ENCODE data around the gene YPEL1. TPM values are rescaled to one million over a fixed set of nuclear protein-coding genes. Genes with fewer than 3 reads are reported as not detected.

YPEL1 gene
- total and polyA plus RNA-seq, 2 of the 8 experiments (the other 6 are each of a cell fraction or from before 2014, with no cell fraction given): 6.0 to 6.7 TPM

DNA sequence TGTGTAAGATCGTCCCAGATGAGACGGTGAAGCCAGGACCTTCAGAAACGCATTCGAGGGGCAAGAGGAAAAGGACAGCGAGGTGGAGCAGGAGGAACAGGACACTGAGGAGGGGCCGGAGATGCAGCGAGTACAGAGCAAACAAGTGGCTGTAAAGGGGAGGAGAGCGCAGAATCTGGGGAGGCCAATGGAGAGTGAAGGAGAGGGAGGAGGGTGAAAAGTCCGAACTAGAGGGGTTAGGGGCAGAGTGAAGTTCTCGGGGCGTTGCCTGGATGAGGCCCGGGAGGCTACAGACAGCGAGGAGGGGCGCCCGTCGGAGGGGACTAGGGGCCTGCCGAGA is 78.6 kb downstream of the YPEL1 start:
- H3K23me2 ChIP-seq (ENCODE audit: low read depth, low read length): peaks cover 13% of the 10 kb centered on the region; the same call in 1 of the 2 replicates
- WGBS, 2 experiments (ENCODE audit: extremely low coverage in 1 of 2, insufficient coverage in 1 of 2, insufficient read length in 1 of 2, insufficient replicate concordance in 2 of 2, low coverage in 1 of 2, low lambda C conversion rate in 2 of 2, missing lambda C conversion rate in 1 of 2): 35% methylated on average over 16 of the region's 17 CpGs; no CpG with 5 or more reads in 1 of the 2 experiments
- DNase-seq (ENCODE audit: low read depth in 1 of 2, low spot score in 2 of 2) (no peak), FAIRE-seq (no peak)
- no peaks in the 10 kb centered on the region; a peak in 1 of 7 replicates for H3K27me3 ChIP-seq (replicated peaks in 1 of 4; ENCODE audit: control insufficient read depth in 3 of 4, extremely low read depth in 1 of 4, insufficient read depth in 3 of 4, low read length in 3 of 4)
- H2AFZ ChIP-seq (ENCODE audit: low read length): no peak overlapping the region
- 0 out of 2 replicates have a peak, but pooled peaks cover 5% of the 10 kb centered on the region for H3K79me1 ChIP-seq (ENCODE audit: low read depth, low read length)
- no peak overlapping the region for H2BK120ac ChIP-seq (replicated peaks; ENCODE audit: low read depth, low read length)
- H3K79me2 ChIP-seq (ENCODE audit: control insufficient read depth in 1 of 2, insufficient read depth in 2 of 2, low read length in 2 of 2): peaks cover 0 to 4% of the 10 kb centered on the region in 2 experiments; a peak in 1 of 4 replicates
- H2BK5ac ChIP-seq (ENCODE audit: low read depth, low read length): 0 out of 2 replicates have a peak overlapping the region, but pooled peaks have one; percentile 38
- peak overlapping the region; percentile 48; the same call in 1 of the 2 replicates for H3K27ac ChIP-seq (ENCODE audit: low read depth, low read length)
- 0 out of 2 replicates have a peak overlapping the region, but pooled peaks have one; percentile 63 for H4K8ac ChIP-seq (ENCODE audit: extremely low read depth, insufficient read depth, low read length)
- 0 out of 2 replicates have a peak overlapping the region, but pooled peaks have one; percentile 34 for H2AK5ac ChIP-seq (ENCODE audit: low read depth, low read length)
- ChIA-PET POLR2A (ENCODE audit: partially characterized antibody) (interaction anchor here (0.9 to 2.2 kb wide), 5 partner anchors 8 to 23 kb away, joined by 3 to 8 read pairs (median 5); partner anchors contain the start of gene PPIL2), CTCF (ENCODE audit: partially characterized antibody) (interaction anchor here (0.6 to 1.7 kb wide), 5 partner anchors 10 to 41 kb away, joined by 3 to 9 read pairs (median 3); no protein-coding TSS in a partner anchor)
- H3K9me3 ChIP-seq (ENCODE audit: insufficient read depth in 2 of 2, low read depth in 1 of 2, low read length in 1 of 2): no peaks in the 10 kb centered on the region
- H3K4me1 ChIP-seq (replicated peaks in 1 of 4; ENCODE audit: control insufficient read depth in 3 of 4, insufficient read depth in 4 of 4, low read length in 3 of 4): peaks cover 0 to 14% (median 6%) of the 10 kb centered on the region in 4 experiments; a peak in 6 of 7 replicates
- peak overlapping the region; percentile 41 to 64 (median 52); a peak in 6 of 8 replicates for H3K4me3 ChIP-seq (ENCODE audit: extremely low read depth in 1 of 4, insufficient read depth in 2 of 4, low read depth in 3 of 4, low read length in 4 of 4)
- peaks cover 9 to 11% of the 10 kb centered on the region in 2 experiments for H4K20me1 ChIP-seq (replicated peaks in 1 of 2; ENCODE audit: control insufficient read depth in 1 of 2, insufficient read depth in 2 of 2, low read length in 2 of 2)
- H3K4me2 ChIP-seq (ENCODE audit: insufficient read depth in 1 of 2, low read depth in 2 of 2, low read length in 2 of 2): peak overlapping the region; percentile 89 to 95
- H4K5ac ChIP-seq (ENCODE audit: insufficient read length, low read depth, low read length): peak overlapping the region; percentile 19
- no peak overlapping the region for H3K23ac ChIP-seq (ENCODE audit: insufficient read length)
- H2BK20ac ChIP-seq (ENCODE audit: low read length): no peak overlapping the region
- no peak overlapping the region for H3K14ac ChIP-seq (ENCODE audit: insufficient read length)
- H2BK15ac ChIP-seq (ENCODE audit: low read length): no peak overlapping the region
- H4K91ac ChIP-seq (replicated peaks; ENCODE audit: insufficient read length, low read length): no peak overlapping the region
- no peak overlapping the region for H3K56ac ChIP-seq (replicated peaks; ENCODE audit: insufficient read length, low read depth, low read length)
- peak overlapping the region in 1 of 4 experiments; percentile 13; a peak in 1 of 7 replicates for H3K9ac ChIP-seq (replicated peaks in 1 of 4; ENCODE audit: extremely low read depth in 1 of 4, low read depth in 3 of 4, low read length in 3 of 4)
- peak overlapping the region; percentile 48; the same call in 1 of the 2 replicates for H3K18ac ChIP-seq (ENCODE audit: extremely low read depth, low read length)
- H2BK12ac ChIP-seq (ENCODE audit: low read depth, low read length): peak overlapping the region; percentile 3; the same call in 1 of the 2 replicates
- peaks cover 10 to 18% (median 14%) of the 10 kb centered on the region in 4 experiments; a peak in 6 of 8 replicates for H3K36me3 ChIP-seq (ENCODE audit: control insufficient read depth in 2 of 4, insufficient read depth in 4 of 4, low read length in 3 of 4)
- H3K4ac ChIP-seq (replicated peaks; ENCODE audit: insufficient read length, low read depth, low read length): no peak overlapping the region
- TF ChIP-seq CEBPB (IDR thresholded peaks at IDR 0.05; ENCODE audit: low read depth, low read length) (no peak), EP300 (IDR thresholded peaks at IDR 0.05; ENCODE audit: borderline replicate concordance in 1 of 2, low read depth in 2 of 2, low read length in 2 of 2) (no peak), FOSL1 (IDR thresholded peaks at IDR 0.05; ENCODE audit: insufficient read depth, low read depth, low read length) (no peak), ASH2L (IDR thresholded peaks at IDR 0.05; ENCODE audit: low read length) (peak; percentile 57), CHD1 (IDR thresholded peaks at IDR 0.05; ENCODE audit: low read depth, low read length) (no peak), CHD2 (IDR thresholded peaks at IDR 0.05; ENCODE audit: low read length) (no peak), RFX5 (IDR thresholded peaks at IDR 0.05; ENCODE audit: borderline replicate concordance, low read depth, low read length) (no peak), SIX5 (IDR thresholded peaks at IDR 0.05; ENCODE audit: low read depth, low read length) (no peak), POLR2AphosphoS5 (IDR thresholded peaks at IDR 0.05; ENCODE audit: low read depth, low read length) (peak; percentile 53; the same call in 1 of the 2 replicates), CBX8 (IDR thresholded peaks at IDR 0.05; ENCODE audit: borderline replicate concordance, low read depth, low read length) (no peak), TAF1 (IDR thresholded peaks at IDR 0.05; ENCODE audit: low read depth, low read length) (no peak)
- TF ChIP-seq, protein P1, sequence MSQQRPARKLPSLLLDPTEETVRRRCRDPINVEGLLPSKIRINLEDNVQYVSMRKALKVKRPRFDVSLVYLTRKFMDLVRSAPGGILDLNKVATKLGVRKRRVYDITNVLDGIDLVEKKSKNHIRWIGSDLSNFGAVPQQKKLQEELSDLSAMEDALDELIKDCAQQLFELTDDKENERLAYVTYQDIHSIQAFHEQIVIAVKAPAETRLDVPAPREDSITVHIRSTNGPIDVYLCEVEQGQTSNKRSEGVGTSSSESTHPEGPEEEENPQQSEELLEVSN (IDR thresholded peaks at IDR 0.05): no peak
- TF ChIP-seq, protein P2, sequence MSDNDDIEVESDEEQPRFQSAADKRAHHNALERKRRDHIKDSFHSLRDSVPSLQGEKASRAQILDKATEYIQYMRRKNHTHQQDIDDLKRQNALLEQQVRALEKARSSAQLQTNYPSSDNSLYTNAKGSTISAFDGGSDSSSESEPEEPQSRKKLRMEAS (IDR thresholded peaks at IDR 0.05): no peak

Measured in H1 (cell line).